OCI-LY7 (cell line): Measurements from ENCODE around the gene FAM180B. TPM values are rescaled to one million over a fixed set of nuclear protein-coding genes. Genes with fewer than 3 reads are reported as not detected.

Source experiments
- BruUV-seq: library from RNA; stranded (reverse); fragments of 400-500 nt; replicated peaks from 2 replicates; lab custom pipeline; 2021; lab: Mats Ljungman, UMichigan
- CTCF ChIA-PET: fragments of 300-600 bp; sonication (Branson Sonifier 250); formaldehyde crosslinking; loops from one replicate; lab custom pipeline; 2022; ENCODE audit warnings: antibody characterized with exemption; ENCODE audit not compliant: unreplicated experiment; lab: Charles Lee
- POLR2A ChIA-PET: fragments of 300-600 bp; sonication (Branson Sonifier 250); formaldehyde crosslinking; loops from one replicate; lab custom pipeline; 2022; ENCODE audit warnings: antibody characterized with exemption; lab: Charles Lee
- DNase-seq: peaks from one replicate; pipeline ENCODE4 v3.0.0-alpha.2; 2015; ENCODE audit warnings: low spot score
- H2AFZ ChIP-seq: fragments of 200-600 bp; sonication (generic), shearing (Covaris generic); 2 replicates; pipeline ENCODE4 v1.6.1; 2014; ENCODE audit warnings: mild to moderate bottlenecking, antibody characterized with exemption, low read length, moderate library complexity
- H3K27ac ChIP-seq: fragments of 200-600 bp; sonication (generic); 2 replicates; pipeline ENCODE4 v1.5.1; 2014; ENCODE audit warnings: mixed run types, low read depth, mild to moderate bottlenecking, moderate library complexity, low read length, inconsistent platforms; ENCODE audit not compliant: poor library complexity, severe bottlenecking
- H3K36me3 ChIP-seq: fragments of 200-600 bp; sonication (generic); 2 replicates; pipeline ENCODE4 v1.6.1; 2014; ENCODE audit warnings: mild to moderate bottlenecking, antibody characterized with exemption, low read length, moderate library complexity, mixed read lengths; ENCODE audit not compliant: insufficient read depth
- H3K4me1 ChIP-seq: fragments of 200-600 bp; sonication (generic); 2 replicates; pipeline ENCODE4 v1.5.1; 2014; ENCODE audit warnings: mild to moderate bottlenecking, low read length; ENCODE audit not compliant: insufficient read depth, poor library complexity, severe bottlenecking
- H3K4me2 ChIP-seq: fragments of 200-600 bp; sonication (generic); 2 replicates; pipeline ENCODE4 v1.6.1; 2014; ENCODE audit warnings: mild to moderate bottlenecking, low read length
- H3K4me3 ChIP-seq: fragments of 200-600 bp; sonication (generic); 2 replicates; pipeline ENCODE4 v1.5.1; 2014; ENCODE audit warnings: mild to moderate bottlenecking, low read depth, low read length; ENCODE audit not compliant: poor library complexity, severe bottlenecking
- H3K79me2 ChIP-seq: fragments of 200-600 bp; sonication (generic); 2 replicates; pipeline ENCODE4 v1.6.1; 2016; ENCODE audit warnings: low read depth, mild to moderate bottlenecking, low read length, moderate library complexity, mixed read lengths; ENCODE audit not compliant: insufficient read depth
- H3K9me2 ChIP-seq: fragments of 200-600 bp; sonication (generic); 2 replicates; pipeline ENCODE4 v1.6.1; 2016; ENCODE audit warnings: mild to moderate bottlenecking, low read length, mixed read lengths; ENCODE audit not compliant: insufficient read depth
- H3K9me3 ChIP-seq: fragments of 200-600 bp; sonication (generic); 2 replicates; pipeline ENCODE4 v1.6.1; 2014; ENCODE audit warnings: mild to moderate bottlenecking, mixed run types, low read length, mixed read lengths
- H4K20me1 ChIP-seq: fragments of 200-600 bp; sonication (generic); 2 replicates; pipeline ENCODE4 v1.6.1; 2014; ENCODE audit warnings: mild to moderate bottlenecking, antibody characterized with exemption, low read length, moderate library complexity, mixed read lengths; ENCODE audit not compliant: insufficient read depth
- CTCF ChIP-seq: fragments of 200-600 bp; sonication (generic); conservative IDR thresholded peaks from 2 replicates; pipeline ENCODE4 v1.5.1; 2014; ENCODE audit warnings: mild to moderate bottlenecking, antibody characterized with exemption, low read length, moderate library complexity, mixed read lengths
- EZH2phosphoT487 ChIP-seq: fragments of 200-600 bp; sonication (generic); IDR thresholded peaks from 2 replicates; pipeline ENCODE4 v1.6.1; 2018; ENCODE audit warnings: low read depth, borderline replicate concordance, mild to moderate bottlenecking, mixed run types, antibody characterized with exemption, low read length, moderate library complexity, mixed read lengths
- intact Hi-C: fragments of 100-400 bp; cut with micrococcal nuclease; formaldehyde crosslinking; loops from one replicate; pipeline ENCODE4 v1.10.0; 2022; ENCODE audit not compliant: unreplicated experiment
- total RNA-seq, 2 experiments: library from RNA; depleted of rRNA in 1 of 2; stranded (reverse); fragments of >200 nt in 1 of 2; shearing (Covaris generic) in 1 of 2; gene quantifications; 2 replicates each; pipeline ENCODE4 v1.2.3, GENCODE V29; 2014 to 2022

FAM180B gene
- total RNA-seq, 2 experiments from 2014 or later = 0.22 to 0.23 TPM

- Histone ChIP-seq H3K27ac (no peak overlapping the region), H4K20me1 (no peaks in the 10 kb centered on the region), H3K4me2 (no peak overlapping the region), H2AFZ (no peak overlapping the region), H3K4me1 (peaks cover 16% of the 10 kb centered on the region), H3K9me2 (no peaks in the 10 kb centered on the region), H3K79me2 (no peaks in the 10 kb centered on the region), H3K36me3 (peaks cover 28% of the 10 kb centered on the region), H3K4me3 (no peak overlapping the region), H3K9me3 (no peaks in the 10 kb centered on the region)
- ChIA-PET CTCF (no interaction called here), POLR2A (interaction anchor here (0.9 to 1.3 kb wide), 2 partner anchors 36 to 100 kb away, joined by 3 to 4 read pairs; partner anchors contain the start of genes AGBL2, KBTBD4 and NDUFS3)
- DNase-seq = no peak
- intact Hi-C loops = loop anchor here (5.0 kb wide), 1 partner anchor 128 kb away; no protein-coding TSS in a partner anchor
- no TSS peak for BruUV-seq
- no peak for TF ChIP-seq EZH2phosphoT487
Measured at GRCh38 chr11:47615249-47615648, 28.8 kb downstream of the FAM180B start.

DNA sequence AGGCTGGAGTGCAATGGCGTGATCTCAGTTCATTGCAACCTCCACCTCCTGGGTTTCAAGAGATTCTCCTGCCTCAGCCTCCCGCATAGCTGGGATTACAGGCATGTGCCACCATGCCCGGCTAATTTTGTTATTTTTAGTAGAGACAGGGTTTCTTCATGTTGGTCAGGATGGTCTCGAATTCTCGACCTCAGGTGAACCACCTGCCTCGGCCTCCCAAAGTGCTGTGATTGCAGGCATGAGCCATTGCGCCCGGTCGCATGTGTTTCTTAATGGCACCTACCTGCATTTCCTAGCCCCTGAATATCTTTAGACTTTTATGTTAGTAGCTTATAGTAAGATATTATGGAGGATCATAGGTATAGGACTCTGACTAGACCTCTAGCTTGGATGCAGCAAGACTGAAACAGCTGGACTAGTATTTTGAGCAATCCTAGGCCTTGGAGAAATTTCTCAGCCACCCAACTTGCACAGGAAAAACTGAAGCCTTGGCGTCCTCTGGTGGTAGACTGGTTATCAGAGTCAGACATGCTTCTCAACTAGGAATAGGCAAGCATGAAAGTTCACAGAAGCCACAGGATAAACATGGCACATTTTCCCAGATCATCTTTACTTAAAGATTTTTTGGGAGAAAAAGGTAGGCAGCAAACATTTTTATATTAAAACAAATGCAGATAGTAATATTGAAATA is 30.4 kb downstream of the FAM180B start:
- Histone ChIP-seq H3K4me1 (peaks cover 4% of the 10 kb centered on the region), H3K27ac (no peak overlapping the region), H3K4me3 (no peak overlapping the region), H3K9me3 (no peaks in the 10 kb centered on the region), H2AFZ (no peak overlapping the region), H3K36me3 (peaks cover 44% of the 10 kb centered on the region), H3K4me2 (no peak overlapping the region), H4K20me1 (no peaks in the 10 kb centered on the region), H3K9me2 (no peaks in the 10 kb centered on the region), H3K79me2 (no peaks in the 10 kb centered on the region)
- peak; percentile 88 for TF ChIP-seq CTCF
- TF ChIP-seq EZH2phosphoT487 = no peak
- no TSS peak for BruUV-seq
- ChIA-PET CTCF (no interaction called here), POLR2A (interaction anchor here (0.7 to 0.8 kb wide), 3 partner anchors 10 to 419 kb away, joined by 3 to 4 read pairs (median 3); no protein-coding TSS in a partner anchor)
- intact Hi-C loops = loop anchor here (5.0 kb wide), 1 partner anchor 130 kb away; no protein-coding TSS in a partner anchor
- DNase-seq = peak; percentile 53

DNA sequence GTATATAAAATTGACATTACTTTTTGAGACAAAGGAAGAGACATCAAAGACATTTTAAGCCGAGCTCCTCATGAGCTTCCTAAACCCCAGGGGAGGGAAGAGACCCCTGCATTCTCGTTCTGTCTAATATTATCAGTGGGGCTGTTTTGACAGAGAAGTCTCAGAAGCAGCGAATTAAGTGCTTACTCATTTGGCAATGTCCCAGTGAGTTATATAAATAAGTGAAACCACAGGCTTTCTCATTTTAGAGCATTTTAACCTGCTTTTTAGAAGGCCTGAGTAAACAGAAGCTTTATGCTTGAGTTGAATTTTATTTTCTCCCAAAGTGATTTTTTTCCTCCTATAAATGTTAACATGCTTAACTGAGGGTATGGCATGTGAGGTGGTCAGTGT is 30.9 kb downstream of the FAM180B start:
- DNase-seq = no peak
- Histone ChIP-seq H3K9me3 (no peaks in the 10 kb centered on the region), H3K36me3 (peaks cover 49% of the 10 kb centered on the region), H4K20me1 (no peaks in the 10 kb centered on the region), H3K27ac (no peak overlapping the region), H3K4me3 (no peak overlapping the region), H3K79me2 (no peaks in the 10 kb centered on the region), H2AFZ (no peak overlapping the region), H3K9me2 (no peaks in the 10 kb centered on the region), H3K4me1 (no peaks in the 10 kb centered on the region), H3K4me2 (no peak overlapping the region)
- TF ChIP-seq EZH2phosphoT487 = no peak
- TF ChIP-seq CTCF = peak; percentile 29; the same call in 1 of the 2 replicates
- TSS peak; percentile 20 for BruUV-seq
- ChIA-PET CTCF (no interaction called here), POLR2A (interaction anchor here (0.7 to 0.8 kb wide), 2 partner anchors 11 to 420 kb away, joined by 3 read pairs; no protein-coding TSS in a partner anchor)
- intact Hi-C loops = loop anchor here (5.0 kb wide), 1 partner anchor 130 kb away; no protein-coding TSS in a partner anchor
